CD4-positive, alpha-beta memory T cell (primary cell): ENCODE data around the gene CD276. TPM values are rescaled to one million over a fixed set of nuclear protein-coding genes. Genes with fewer than 3 reads are reported as not detected.
"Not testable (repeated sequence)": the region's sequence is repeated elsewhere in the genome, so short reads cannot be mapped to it uniquely, and the experiment has no call there.

Experiments
- CTCF ChIA-PET: fragments of 350-600 bp; sonication (Branson Sonifier 250); formaldehyde crosslinking; loops from one replicate; lab custom pipeline; 2021; ENCODE audit warnings: inconsistent platforms; ENCODE audit not compliant: partially characterized antibody; lab: Charles Lee
- POLR2A ChIA-PET: fragments of 350-600 bp; sonication (Branson Sonifier 250); formaldehyde crosslinking; loops from one replicate; lab custom pipeline; 2021; ENCODE audit not compliant: partially characterized antibody; lab: Charles Lee
- DNase-seq, 5 donors: peaks; one replicate each; pipeline versions ENCODE4 v3.0.0 to v3.0.0-alpha.2; 2020 to 2022; ENCODE audit warnings: mixed read lengths in 1 of 5
- H3K27ac ChIP-seq: one replicate; pipeline ENCODE4 v1.7.0; 2013; ENCODE audit warnings: low read depth, low read length
- H3K27me3 ChIP-seq: 2 replicates; pipeline ENCODE4 v1.7.0; 2013; ENCODE audit warnings: mild to moderate bottlenecking, low read length, moderate library complexity; ENCODE audit not compliant: insufficient read depth
- H3K36me3 ChIP-seq: 2 replicates; pipeline ENCODE4 v1.7.0; 2013; ENCODE audit warnings: mild to moderate bottlenecking, low read length, moderate library complexity; ENCODE audit not compliant: insufficient read depth
- H3K4me1 ChIP-seq: 2 replicates; pipeline ENCODE4 v1.7.0; 2013; ENCODE audit warnings: mild to moderate bottlenecking, low read length, moderate library complexity; ENCODE audit not compliant: insufficient read depth
- H3K4me3 ChIP-seq, 2 donors: one replicate each; pipeline ENCODE4 v1.7.0; 2013; ENCODE audit warnings: low read length in 2 of 2, mild to moderate bottlenecking in 1 of 2
- H3K9me3 ChIP-seq, 2 donors: one replicate each; pipeline ENCODE4 v1.7.0; 2013; ENCODE audit warnings: low read length in 2 of 2, control low read depth in 1 of 2; ENCODE audit not compliant: control insufficient read depth in 1 of 2
- H3K27ac Mint-ChIP-seq, 7 donors: one replicate each; pipeline ENCODE4 v1.8.0; 2020 to 2021; ENCODE audit warnings: mixed read lengths in 7 of 7, mild to moderate bottlenecking in 6 of 7, inconsistent platforms in 3 of 7, moderate library complexity in 3 of 7
- H3K27me3 Mint-ChIP-seq, 2 donors: one replicate each; pipeline ENCODE4 v1.8.0; 2020 to 2021; ENCODE audit warnings: mixed read lengths in 2 of 2
- H3K36me3 Mint-ChIP-seq, 2 donors: one replicate each; pipeline ENCODE4 v1.8.0; 2020 to 2021; ENCODE audit warnings: mixed read lengths in 2 of 2, inconsistent platforms in 1 of 2, mild to moderate bottlenecking in 1 of 2
- H3K4me1 Mint-ChIP-seq, 4 donors: one replicate each; pipeline ENCODE4 v1.8.0; 2020 to 2021; ENCODE audit warnings: mixed read lengths in 4 of 4, mild to moderate bottlenecking in 1 of 4
- H3K4me3 Mint-ChIP-seq, 8 donors: one replicate each; pipeline ENCODE4 v1.8.0; 2020 to 2021; ENCODE audit warnings: mixed read lengths in 8 of 8, mild to moderate bottlenecking in 7 of 8, moderate library complexity in 6 of 8, inconsistent platforms in 3 of 8
- H3K9me3 Mint-ChIP-seq, 8 donors: one replicate each; pipeline ENCODE4 v1.8.0; 2020 to 2021; ENCODE audit warnings: mixed read lengths in 8 of 8, mild to moderate bottlenecking in 5 of 8, inconsistent platforms in 3 of 8, moderate library complexity in 1 of 8
- intact Hi-C: fragments of 100-400 bp; cut with micrococcal nuclease; formaldehyde crosslinking; loops from one replicate; pipeline ENCODE4 v1.15.1; 2023
- polyA plus RNA-seq, 2 donors: library from polyadenylated mRNA; unstranded; fragments of 300-500 nt; fragmentation: Illumina TruSeq; gene quantifications; one replicate each; pipeline ENCODE4 v1.2.3, GENCODE V29; 2021
- total RNA-seq, 2 experiments: library from RNA; stranded (reverse); gene quantifications; one replicate each; pipeline ENCODE4 v1.2.3, GENCODE V29; 2021

Gene CD276
- total and polyA plus RNA-seq, 4 experiments from 2014 or later = 2.6 to 2.9 TPM; not detected in 2

DNA sequence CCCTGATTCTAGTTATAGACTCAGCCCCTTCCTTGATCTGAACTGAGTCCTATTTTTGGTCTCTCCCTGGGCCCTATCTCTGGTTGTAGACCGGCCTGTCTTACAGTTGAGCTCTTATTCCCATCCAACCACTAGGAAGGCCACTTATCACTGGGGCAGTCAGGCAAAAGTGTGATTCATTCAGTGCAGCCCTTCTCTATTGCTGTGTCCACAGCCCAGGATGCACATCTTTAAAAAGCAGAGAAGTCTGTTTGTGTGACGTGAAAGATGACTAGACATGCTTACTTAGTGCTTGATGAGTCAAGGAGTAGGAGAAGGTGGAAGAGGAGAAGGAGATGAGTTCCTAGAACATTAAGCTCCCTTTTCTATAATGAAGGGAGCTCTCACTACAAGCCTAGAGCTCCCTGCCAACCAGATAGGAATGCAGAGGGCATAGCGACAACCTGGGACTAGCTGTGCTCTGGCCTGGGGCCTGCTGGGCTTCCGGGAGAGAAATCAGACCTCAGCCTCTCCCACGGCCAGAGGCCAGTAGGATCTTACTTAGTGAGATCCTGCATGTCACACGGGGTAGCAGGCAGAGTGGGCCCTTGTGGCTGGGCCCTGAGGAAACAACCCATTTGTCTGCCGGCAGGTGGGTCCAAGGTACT lies 43.3 kb downstream of the CD276 start:
- ChIA-PET POLR2A (no interaction called here), CTCF (interaction anchor here (2.0 kb wide), 1 partner anchor 23 kb away, joined by 4 read pairs; no protein-coding TSS in a partner anchor)
- H3K36me3 ChIP-seq = no peaks in the 10 kb centered on the region
- H3K27ac Mint-ChIP-seq = no peak overlapping the region
- H3K4me1 ChIP-seq = no peaks in the 10 kb centered on the region
- peaks cover 0 to 2% (median 0%) of the 10 kb centered on the region in 8 donors for H3K9me3 Mint-ChIP-seq
- H3K4me3 ChIP-seq = no peak overlapping the region
- no peak overlapping the region for H3K27ac ChIP-seq
- no peaks in the 10 kb centered on the region for H3K9me3 ChIP-seq
- H3K27me3 Mint-ChIP-seq = peaks cover 9 to 16% of the 10 kb centered on the region in 2 donors
- no peak for DNase-seq
- H3K36me3 Mint-ChIP-seq = no peaks in the 10 kb centered on the region
- no peaks in the 10 kb centered on the region for H3K4me1 Mint-ChIP-seq
- no peak overlapping the region for H3K4me3 Mint-ChIP-seq
- intact Hi-C loops = no loop called here
- peaks cover 4% of the 10 kb centered on the region for H3K27me3 ChIP-seq

GRCh38 chr15:73732051-73732450 lies 47.9 kb downstream of the CD276 start:
- H3K4me3 Mint-ChIP-seq, POLR2A ChIA-PET, H3K9me3 Mint-ChIP-seq, DNase-seq, intact Hi-C loops, H3K27me3 ChIP-seq, H3K4me3 ChIP-seq, H3K27ac ChIP-seq, H3K9me3 ChIP-seq, H3K4me1 ChIP-seq, H3K27ac Mint-ChIP-seq, CTCF ChIA-PET, H3K4me1 Mint-ChIP-seq, H3K36me3 Mint-ChIP-seq, H3K27me3 Mint-ChIP-seq, H3K36me3 ChIP-seq: not testable (repeated sequence)

DNA sequence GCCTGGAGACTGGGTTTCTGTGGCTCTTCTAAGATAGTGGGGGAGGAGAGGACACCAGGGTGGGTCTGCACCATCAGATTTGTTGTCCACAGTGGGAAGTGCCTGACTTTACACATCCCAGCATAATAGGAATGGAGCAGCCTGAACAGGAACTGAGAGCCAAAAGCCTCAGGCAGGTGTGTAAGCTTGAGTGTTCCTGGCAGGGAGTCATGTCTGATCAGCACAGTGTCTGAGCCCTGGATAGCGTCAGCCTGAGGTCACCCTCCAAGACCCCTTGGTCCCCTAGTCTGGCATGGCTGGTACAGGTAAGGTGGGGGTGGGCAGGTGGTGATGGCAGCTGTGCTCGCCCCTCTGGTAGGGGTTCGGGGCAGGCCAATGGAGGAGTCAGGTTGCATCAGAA lies 48.7 kb downstream of the CD276 start:
- Mint-ChIP-seq H3K9me3 (peaks cover 0 to 2% (median 0%) of the 10 kb centered on the region in 8 donors), H3K4me3 (no peak overlapping the region), H3K27me3 (peaks cover 4 to 10% of the 10 kb centered on the region in 2 donors), H3K36me3 (no peaks in the 10 kb centered on the region), H3K27ac (no peak overlapping the region), H3K4me1 (no peaks in the 10 kb centered on the region)
- ChIA-PET CTCF (no interaction called here), POLR2A (no interaction called here)
- no peaks in the 10 kb centered on the region for H3K36me3 ChIP-seq
- peaks cover under 1% of the 10 kb centered on the region for H3K27me3 ChIP-seq
- no peaks in the 10 kb centered on the region for H3K9me3 ChIP-seq
- no peaks in the 10 kb centered on the region for H3K4me1 ChIP-seq
- no peak overlapping the region for H3K27ac ChIP-seq
- DNase-seq = no peak
- no peak overlapping the region for H3K4me3 ChIP-seq
- intact Hi-C loops = no loop called here

- no peak overlapping the region for H3K4me3 Mint-ChIP-seq
- no peaks in the 10 kb centered on the region for H3K36me3 ChIP-seq
- CTCF ChIA-PET = no interaction called here
These were observed 53.4 kb downstream of the CD276 start for GRCh38 chr15:73737535-73737934.

GRCh38 chr15:73740152-73741048 lies 56.2 kb downstream of the CD276 start:
- no peak for DNase-seq
- H3K4me3 Mint-ChIP-seq = no peak overlapping the region
- H3K9me3 Mint-ChIP-seq = no peaks in the 10 kb centered on the region
- POLR2A ChIA-PET = no interaction called here
- H3K27me3 Mint-ChIP-seq = peaks cover 2 to 21% of the 10 kb centered on the region in 2 donors
- no peak overlapping the region for H3K27ac Mint-ChIP-seq
- Histone ChIP-seq H3K27me3 (peaks cover 4% of the 10 kb centered on the region), H3K9me3 (no peaks in the 10 kb centered on the region), H3K4me3 (no peak overlapping the region), H3K4me1 (no peaks in the 10 kb centered on the region), H3K36me3 (no peaks in the 10 kb centered on the region), H3K27ac (no peak overlapping the region)
- no peaks in the 10 kb centered on the region for H3K4me1 Mint-ChIP-seq
- CTCF ChIA-PET = no interaction called here
- H3K36me3 Mint-ChIP-seq = no peaks in the 10 kb centered on the region
- intact Hi-C loops = no loop called here

More at GRCh38 chr15:73737535-73737934, 53.4 kb downstream of the CD276 start:
- H3K4me1 Mint-ChIP-seq = no peaks in the 10 kb centered on the region
- Histone ChIP-seq H3K4me1 (no peaks in the 10 kb centered on the region), H3K9me3 (no peaks in the 10 kb centered on the region), H3K4me3 (no peak overlapping the region), H3K27ac (no peak overlapping the region), H3K27me3 (peaks cover 4% of the 10 kb centered on the region)
- DNase-seq = no peak
- POLR2A ChIA-PET = no interaction called here
- no peaks in the 10 kb centered on the region for H3K9me3 Mint-ChIP-seq
- no peak overlapping the region for H3K27ac Mint-ChIP-seq
- intact Hi-C loops = no loop called here
- no peaks in the 10 kb centered on the region for H3K36me3 Mint-ChIP-seq
- peaks cover 6 to 16% of the 10 kb centered on the region in 2 donors for H3K27me3 Mint-ChIP-seq

- intact Hi-C loops = no loop called here
- peak overlapping the region in 1 of 7 donors; percentile 6 for H3K27ac Mint-ChIP-seq
- no peaks in the 10 kb centered on the region for H3K9me3 ChIP-seq
- H3K4me3 ChIP-seq = no peak overlapping the region
- no peak overlapping the region for H3K27ac ChIP-seq
- H3K4me1 ChIP-seq = no peaks in the 10 kb centered on the region
- peaks cover 4% of the 10 kb centered on the region for H3K27me3 ChIP-seq
- POLR2A ChIA-PET = no interaction called here
- H3K27me3 Mint-ChIP-seq = peaks cover 2 to 17% of the 10 kb centered on the region in 2 donors
- no peak overlapping the region for H3K4me3 Mint-ChIP-seq
- CTCF ChIA-PET = no interaction called here
- H3K9me3 Mint-ChIP-seq = no peaks in the 10 kb centered on the region
- H3K4me1 Mint-ChIP-seq = no peaks in the 10 kb centered on the region
- no peak for DNase-seq
- H3K36me3 Mint-ChIP-seq = no peaks in the 10 kb centered on the region
- no peaks in the 10 kb centered on the region for H3K36me3 ChIP-seq
These were observed 57.2 kb downstream of the CD276 start for GRCh38 chr15:73741321-73741836.

DNA sequence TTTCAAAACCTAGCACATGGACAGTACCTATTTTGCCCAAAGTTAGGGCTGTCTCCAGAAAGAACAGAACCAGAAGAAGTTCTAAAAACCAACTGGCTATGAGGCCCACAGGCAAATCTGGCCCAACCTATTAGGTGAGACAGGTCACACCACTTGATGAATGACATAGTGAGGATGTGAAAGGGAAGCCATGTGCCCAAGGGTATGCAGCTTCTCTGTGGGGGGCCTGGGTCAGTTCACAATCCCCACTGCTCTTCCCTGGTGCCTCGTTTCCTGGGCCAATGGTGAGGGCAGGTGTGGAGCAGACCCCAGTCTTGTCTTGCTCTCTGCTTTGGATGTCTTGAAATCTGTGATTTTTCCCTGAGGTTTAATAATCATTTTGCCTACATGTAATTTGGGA lies 60.1 kb downstream of the CD276 start:
- no peaks in the 10 kb centered on the region for H3K36me3 ChIP-seq
- Mint-ChIP-seq H3K4me1 (no peaks in the 10 kb centered on the region), H3K27me3 (peaks cover 10 to 32% of the 10 kb centered on the region in 2 donors), H3K27ac (no peak overlapping the region), H3K9me3 (no peaks in the 10 kb centered on the region), H3K4me3 (no peak overlapping the region), H3K36me3 (no peaks in the 10 kb centered on the region)
- no peak for DNase-seq
- H3K4me1 ChIP-seq = no peaks in the 10 kb centered on the region
- H3K4me3 ChIP-seq = no peak overlapping the region
- ChIA-PET POLR2A (no interaction called here), CTCF (no interaction called here)
- H3K9me3 ChIP-seq = no peaks in the 10 kb centered on the region
- H3K27me3 ChIP-seq = no peaks in the 10 kb centered on the region
- intact Hi-C loops = no loop called here
- H3K27ac ChIP-seq = no peak overlapping the region
